NCI-H82 treated with DMSO at 0.1 percent for 48 hours (cell line): ENCODE data around the gene TPSB2.

Experiments used
- DNase-seq: peaks from one replicate; lab custom pipeline; 2025; ENCODE audit not compliant: unreplicated experiment; lab: John Stamatoyannopoulos, UW

Gene TPSB2

GRCh38 chr16:1184980-1185379 lies 45.0 kb downstream of the TPSB2 start:
- no peak for DNase-seq

DNA sequence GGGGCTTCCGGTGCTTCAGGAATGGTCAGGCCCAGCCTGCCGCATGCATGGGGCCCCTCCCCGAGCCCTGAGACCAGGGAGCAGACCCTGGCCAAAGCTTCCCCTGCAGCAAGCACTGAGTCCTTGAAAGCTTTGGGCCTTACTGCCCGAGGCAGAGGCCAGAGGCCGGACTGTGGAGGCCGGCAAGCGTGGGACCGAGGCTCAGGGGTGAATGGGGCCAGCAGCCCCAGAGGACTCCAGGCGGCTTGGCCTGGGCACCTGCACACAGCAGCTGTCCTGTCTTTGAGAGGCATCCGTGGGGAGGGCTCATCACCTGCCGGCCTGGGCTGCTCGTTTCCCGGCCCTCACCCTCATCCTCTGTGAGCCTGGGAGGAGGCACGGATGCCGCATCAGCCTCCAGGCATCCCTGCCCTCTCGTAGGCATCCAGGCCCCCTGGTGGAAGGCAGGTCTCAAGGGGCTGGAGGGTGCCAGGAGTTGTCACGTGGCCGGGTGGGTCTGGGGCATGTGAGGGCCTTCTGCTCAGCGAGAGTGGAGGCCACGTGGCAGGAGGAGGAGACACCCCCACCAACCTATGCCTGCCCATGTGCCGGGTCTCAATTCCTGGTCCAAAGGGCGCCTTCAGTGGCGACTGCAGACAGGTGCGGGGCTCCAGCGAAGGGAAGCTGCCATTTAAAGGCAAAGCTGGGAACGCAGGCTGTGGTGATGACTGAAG lies 45.7 kb downstream of the TPSB2 start:
- no peak for DNase-seq

GRCh38 chr16:1182950-1183907 lies 46.8 kb downstream of the TPSB2 start:
- no peak for DNase-seq

DNA sequence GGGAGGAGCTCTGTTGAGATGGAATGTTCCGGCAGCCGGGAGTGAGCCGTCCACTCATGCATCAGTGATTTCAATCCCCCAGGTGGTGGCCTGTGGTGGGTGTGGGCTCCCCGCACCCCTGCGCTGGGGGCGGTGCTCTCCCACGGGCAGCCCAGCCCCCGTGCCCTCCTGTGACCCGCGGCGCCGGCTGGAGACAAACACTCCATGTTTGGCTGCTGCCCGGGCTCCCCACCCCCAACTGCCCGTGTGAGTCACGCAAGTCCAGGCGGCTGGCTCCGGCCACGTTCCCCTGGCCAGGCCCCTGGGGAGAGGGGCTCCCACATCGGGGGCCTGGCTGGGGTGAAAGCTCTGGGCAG lies 47.7 kb downstream of the TPSB2 start:
- no peak for DNase-seq

GRCh38 chr16:1181404-1182315 lies 48.3 kb downstream of the TPSB2 start:
- DNase-seq, result no peak

- no peak for DNase-seq
Measured at GRCh38 chr16:1180549-1181403, 49.2 kb downstream of the TPSB2 start.
